Astrocyte (in vitro differentiated cells and primary cell): ENCODE results near the gene IGSF23.

Source experiments
- EZH2 ChIP-seq: IDR thresholded peaks from 2 replicates; pipeline ENCODE4 v1.6.1; 2012; ENCODE audit warnings: mild to moderate bottlenecking, low read length, inconsistent platforms; ENCODE audit not compliant: insufficient read depth
- TF ChIP-seq, protein P1 (sequence below): IDR thresholded peaks from 2 replicates; pipeline ENCODE4 v1.5.1; 2011; ENCODE audit warnings: low read depth, mild to moderate bottlenecking, inconsistent platforms, low read length, moderate library complexity; ENCODE audit not compliant: insufficient read depth

DNA sequence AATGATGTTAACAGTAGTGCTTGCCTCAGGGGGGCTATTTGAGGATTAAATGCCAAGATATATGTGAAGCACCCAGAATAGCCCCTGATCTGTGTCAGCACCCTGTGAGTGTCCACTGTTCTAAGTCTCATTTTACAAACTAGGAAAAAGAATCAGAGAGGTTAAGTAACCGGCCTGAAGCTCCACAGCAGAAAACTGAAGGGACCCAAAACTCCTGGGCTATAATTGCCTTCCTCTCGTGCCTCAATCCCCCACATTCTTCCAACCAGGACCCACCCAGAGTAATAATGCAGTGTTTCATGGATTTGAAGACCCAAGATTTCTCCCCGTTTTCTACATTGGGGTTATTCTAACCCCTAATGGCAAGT is 32.7 kb downstream of the IGSF23 start:
- TF ChIP-seq, protein P1, sequence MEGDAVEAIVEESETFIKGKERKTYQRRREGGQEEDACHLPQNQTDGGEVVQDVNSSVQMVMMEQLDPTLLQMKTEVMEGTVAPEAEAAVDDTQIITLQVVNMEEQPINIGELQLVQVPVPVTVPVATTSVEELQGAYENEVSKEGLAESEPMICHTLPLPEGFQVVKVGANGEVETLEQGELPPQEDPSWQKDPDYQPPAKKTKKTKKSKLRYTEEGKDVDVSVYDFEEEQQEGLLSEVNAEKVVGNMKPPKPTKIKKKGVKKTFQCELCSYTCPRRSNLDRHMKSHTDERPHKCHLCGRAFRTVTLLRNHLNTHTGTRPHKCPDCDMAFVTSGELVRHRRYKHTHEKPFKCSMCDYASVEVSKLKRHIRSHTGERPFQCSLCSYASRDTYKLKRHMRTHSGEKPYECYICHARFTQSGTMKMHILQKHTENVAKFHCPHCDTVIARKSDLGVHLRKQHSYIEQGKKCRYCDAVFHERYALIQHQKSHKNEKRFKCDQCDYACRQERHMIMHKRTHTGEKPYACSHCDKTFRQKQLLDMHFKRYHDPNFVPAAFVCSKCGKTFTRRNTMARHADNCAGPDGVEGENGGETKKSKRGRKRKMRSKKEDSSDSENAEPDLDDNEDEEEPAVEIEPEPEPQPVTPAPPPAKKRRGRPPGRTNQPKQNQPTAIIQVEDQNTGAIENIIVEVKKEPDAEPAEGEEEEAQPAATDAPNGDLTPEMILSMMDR: no peak
- TF ChIP-seq EZH2: no peak
